Esophagus mucosa (tissue), 1 donor: Measurements from ENCODE around the gene ZNF101. TPM values are rescaled to one million over a fixed set of nuclear protein-coding genes. Genes with fewer than 3 reads are reported as not detected.

Experiments used
- ATAC-seq: fragments of 200-7000 bp; cut with Tn5 transposase; one replicate; pipeline ENCODE4 v1.9.1; 2020
- total RNA-seq: library from RNA; stranded (reverse); gene quantifications from one replicate; pipeline ENCODE4 v1.2.4, GENCODE V29; 2023
- donor health status: DM: yes; HTN: yes; CAD: no.

The ZNF101 gene
- total RNA-seq: 10.0 TPM

DNA sequence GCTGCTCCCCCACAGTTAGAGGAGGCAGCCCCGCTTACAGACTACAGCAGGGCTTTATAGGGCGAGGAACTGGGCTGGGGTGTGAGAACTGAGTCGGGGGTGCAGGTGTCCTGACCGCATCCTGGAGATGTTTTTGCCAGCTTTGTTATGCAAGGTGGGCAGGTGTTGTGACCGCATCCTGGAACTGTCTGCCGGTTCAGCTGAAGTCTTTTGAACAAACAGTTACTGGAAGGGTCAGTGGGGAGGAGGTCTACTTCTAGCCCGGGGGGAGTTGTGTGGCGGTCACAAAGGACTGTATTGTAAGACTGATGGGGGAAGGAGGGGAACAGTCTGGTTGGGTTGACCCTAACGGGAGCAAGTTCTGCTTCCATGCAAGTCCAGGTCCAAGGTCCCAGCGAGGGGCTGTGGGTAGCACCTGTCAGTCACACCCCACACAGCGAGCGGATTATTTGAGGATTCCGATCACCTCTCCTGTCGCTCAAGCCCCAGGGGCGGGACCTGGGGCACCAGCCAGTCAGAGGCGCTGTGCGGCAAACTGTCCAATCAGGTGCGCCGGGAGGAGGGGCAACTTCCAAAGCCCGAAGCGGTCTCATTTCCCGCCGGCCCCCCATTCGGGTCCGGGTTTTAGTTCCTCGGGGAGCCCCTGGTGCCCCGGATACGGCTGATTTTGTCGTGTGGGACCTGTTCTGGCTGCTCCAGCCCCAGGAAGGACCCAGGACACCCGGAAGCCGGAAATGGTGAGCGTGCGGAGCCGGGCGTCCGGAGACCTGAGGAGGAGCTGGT lies at the start of gene ZNF101:
ZNF101 (plus strand) TSS at position 610 of the 783 bp plus-strand sequence; CDS start at position 735, 125 bp downstream.
- peak; percentile 76 for ATAC-seq

DNA sequence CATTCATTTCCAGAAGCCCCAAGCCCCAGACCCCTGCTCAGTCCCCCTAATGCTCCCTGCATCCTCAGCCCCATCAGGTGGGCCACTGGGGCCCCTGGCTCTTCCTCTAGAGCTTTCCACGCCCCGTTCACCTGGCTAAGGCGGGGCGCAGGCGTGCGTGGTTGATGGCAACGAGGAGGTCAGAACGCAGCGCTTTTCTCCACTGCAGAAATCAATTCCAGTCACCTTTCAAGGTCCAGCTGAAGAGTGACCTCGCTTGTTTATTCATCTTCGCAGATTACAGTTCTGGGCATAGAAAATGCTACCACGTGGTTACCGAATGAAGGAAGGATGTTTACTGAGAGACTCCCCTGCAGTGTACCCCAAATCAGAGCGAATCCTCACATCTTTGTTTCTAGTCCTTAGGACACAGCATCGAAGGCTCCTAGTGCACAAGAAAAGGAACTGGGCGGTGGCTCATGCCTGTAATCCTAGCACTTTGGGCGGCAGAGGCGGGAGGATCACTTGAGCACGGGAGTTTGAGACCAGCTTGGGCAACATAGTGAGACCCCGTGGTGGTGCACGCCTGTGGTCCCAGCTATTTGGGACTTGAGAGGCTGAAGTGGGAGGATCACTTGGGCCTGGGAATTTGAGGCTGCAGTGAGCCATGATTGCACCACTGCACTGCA lies 49.3 kb upstream of the ZNF101 start:
- ATAC-seq: no peak

DNA sequence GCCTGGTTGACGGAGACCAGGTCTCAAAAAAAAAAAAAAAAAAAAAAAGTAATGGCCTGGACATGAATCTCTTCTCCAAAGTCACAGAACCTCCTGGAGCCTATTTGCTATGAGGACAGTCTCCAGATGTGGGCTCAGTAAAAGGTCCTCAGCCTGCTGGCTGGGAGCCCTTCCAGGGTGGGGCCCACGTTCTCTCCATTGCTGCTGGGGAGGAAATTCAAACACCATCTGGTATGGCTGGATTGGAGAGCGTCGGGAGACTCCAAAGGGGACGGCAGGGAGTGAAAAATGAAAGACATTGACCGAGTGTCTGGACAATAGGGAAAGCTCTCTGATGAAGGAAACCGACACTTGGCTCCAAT lies 48.8 kb upstream of the ZNF101 start:
- no peak for ATAC-seq

DNA sequence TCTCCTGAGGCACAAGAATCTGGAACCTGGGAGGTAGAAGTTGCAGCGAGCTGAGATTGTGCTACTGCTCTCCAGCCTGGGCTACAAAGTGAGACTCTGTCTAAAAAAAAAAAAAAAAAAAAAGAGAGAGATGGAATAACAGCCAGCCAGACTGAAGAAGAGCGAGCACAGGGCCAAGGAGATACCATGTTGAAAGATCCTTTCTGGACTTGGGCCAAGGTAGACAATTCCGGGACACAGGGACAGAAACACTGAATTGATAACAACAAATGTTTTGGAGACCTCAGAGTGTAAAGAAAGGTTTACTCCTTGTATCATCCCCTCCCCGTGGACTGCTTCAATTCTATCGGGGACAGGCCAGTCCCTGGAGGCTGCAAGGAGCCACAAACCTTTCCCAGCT lies 45.3 kb upstream of the ZNF101 start:
- ATAC-seq: no peak

DNA sequence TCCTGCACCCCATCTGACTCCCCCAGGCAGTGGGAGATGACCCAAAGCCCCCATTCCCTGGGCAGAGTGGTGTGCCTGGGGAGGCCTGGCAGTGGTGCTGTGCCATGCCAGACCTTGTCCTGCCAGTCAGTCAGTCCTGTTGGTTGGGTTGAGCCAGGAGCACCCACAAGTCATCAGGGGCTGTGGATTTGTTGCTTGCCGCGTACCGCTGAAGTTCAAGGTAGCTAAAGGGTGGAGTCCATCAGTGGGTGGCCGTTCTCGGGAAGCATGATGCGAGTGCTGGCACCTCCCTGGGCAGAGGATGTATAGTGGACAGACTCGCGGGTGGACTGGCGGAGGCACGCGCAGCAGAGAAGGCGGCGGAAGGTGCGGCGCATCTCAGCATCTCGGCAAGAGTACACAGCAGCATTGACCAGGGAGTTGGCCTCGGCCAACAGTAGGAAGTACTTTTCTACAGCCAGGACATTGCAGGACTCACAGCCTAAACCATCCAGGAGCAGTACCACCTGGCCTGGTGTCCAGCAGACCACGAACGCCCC lies 44.5 kb upstream of the ZNF101 start:
- no peak for ATAC-seq

DNA sequence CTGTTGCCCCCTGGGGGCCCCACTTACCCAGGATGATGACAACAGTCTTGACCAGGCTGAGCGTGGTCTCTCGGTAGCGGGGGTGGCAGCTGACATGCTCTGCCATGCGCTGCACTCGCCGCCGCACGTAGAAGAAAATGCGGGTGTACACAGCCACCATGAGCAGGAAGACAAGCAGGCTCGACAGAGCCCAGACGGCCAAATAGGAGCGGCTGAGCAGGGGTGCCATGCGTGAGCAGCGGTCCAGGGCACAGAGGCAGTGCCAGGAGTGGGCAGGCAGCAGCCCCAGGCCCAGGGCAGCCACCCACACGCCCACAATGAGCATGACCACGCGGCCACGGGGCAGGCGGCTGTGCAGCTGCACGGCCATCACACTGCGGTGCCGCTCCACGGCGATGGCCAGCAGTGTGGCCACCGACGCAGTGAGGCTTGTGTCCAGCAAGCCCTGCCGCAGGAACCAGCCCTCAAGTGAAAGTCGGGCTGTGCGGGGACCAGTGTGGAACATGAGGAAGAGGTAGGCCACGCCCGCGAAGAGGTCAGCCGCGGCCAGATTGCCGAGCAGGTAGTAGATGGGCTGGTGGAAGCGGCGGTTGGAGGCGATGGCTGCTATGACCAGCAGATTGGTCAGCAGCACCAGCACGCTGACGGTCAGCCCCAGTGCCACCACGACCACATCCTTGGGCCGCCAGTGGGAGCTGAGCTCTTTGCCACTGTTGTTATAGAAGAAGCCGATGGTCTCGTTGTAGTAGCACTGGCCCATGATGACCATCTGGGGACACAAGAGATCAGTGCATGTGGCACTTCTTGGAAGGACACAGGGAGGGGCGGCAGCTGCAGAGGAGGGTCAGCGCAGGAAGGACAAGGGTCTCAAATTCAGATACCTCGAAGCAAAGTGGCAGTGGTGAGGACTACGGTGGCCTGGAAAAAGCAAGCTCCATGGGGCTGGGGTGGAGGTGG lies 41.8 kb upstream of the ZNF101 start:
- ATAC-seq: no peak

DNA sequence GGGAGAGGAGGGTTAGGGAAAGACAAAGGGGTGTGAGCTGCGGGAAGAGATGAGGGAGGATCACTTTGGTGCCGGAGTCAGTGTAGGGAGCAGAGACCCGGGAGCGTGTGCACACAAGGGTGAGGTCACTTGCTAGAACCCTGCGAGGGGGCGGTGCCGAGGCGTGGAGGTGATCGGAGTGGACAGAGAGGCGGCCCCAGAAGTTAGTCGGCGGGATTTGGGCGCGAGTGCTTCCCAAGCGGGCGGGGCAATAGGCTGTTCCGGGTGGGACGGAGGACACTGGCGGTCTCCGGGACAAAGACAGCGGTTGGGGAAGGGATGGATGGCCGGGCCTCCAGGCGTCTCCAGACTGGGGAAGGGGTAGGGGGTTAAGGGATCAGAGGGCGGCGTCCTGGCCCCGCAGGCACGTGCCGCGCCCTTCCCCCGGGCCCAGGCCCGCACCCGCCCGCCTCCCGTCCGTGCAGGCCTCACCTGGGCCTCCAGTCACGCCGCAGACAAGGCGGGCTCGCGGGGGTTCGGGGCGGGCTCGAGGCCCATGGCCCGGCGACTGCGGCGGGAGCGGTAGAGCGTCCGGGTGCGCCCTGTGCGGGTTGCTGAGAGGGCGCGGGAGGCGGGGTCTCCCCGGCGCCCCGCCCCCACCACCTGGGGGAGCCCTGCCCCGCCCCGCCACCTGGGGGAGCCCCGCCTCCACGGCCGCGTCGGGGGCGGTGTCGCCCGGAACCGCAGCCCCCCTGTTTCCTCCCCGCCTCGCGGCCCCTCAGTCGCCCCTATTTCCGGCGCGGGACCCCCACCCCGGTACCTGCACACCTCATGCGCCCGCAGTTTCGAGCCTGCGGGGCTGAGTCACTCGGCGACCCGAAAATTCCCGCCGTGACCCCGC lies 40.8 kb upstream of the ZNF101 start, which contains the start of gene LPAR2:
LPAR2 (minus strand) TSS at position 600 of the 880 bp plus-strand sequence. CDS start 945 bp downstream, outside the sequence.
- ATAC-seq: peak; percentile 89

DNA sequence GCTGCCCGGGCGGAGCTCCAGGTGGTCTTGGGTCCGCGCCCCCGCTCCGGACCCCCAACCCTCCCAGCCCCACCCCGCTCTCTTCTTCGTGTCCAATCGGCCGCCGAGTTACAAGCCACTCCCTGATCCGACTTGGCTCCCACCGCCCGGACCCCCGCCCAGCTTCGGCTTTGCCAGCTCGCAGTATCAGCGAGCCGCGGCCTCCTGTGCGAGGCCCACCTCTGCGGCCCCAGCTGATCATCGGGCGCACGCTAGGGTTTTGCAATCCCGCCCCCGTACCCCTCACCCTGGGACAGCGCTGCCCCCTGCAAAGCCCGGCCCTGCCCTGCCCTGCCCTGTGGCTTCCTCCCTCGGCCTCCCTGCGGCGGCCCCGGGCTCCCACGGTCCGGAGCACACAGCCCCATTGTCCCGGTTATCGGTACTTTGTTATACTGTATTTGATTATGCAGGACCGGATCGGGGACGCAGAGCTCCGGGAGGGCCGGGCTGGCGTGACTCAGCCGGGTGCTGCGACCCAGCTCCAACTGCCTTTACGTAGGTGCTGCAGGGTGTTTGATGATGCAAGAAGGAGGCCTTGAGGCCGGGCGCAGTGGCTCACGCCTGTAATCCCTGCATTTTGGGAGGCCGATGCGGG lies 40.0 kb upstream of the ZNF101 start:
- peak; percentile 80 for ATAC-seq

DNA sequence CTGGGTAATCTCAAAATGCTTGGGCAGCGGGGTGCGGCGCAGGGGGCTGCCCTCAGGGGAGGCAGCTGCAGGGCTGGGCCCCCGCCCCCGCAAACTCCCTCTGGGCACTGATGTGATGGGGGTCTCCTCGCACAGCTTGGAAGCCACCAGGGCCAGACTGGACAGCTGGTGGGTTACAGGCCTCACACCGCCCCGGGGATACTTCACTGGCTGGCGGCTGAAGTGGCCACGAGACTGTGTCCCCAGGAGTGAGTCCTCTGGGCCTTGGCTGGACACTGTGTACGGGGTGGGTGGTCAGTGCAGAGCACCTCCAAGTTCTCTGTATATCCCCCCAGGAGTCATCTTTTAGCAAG lies 38.6 kb upstream of the ZNF101 start:
- no peak for ATAC-seq

DNA sequence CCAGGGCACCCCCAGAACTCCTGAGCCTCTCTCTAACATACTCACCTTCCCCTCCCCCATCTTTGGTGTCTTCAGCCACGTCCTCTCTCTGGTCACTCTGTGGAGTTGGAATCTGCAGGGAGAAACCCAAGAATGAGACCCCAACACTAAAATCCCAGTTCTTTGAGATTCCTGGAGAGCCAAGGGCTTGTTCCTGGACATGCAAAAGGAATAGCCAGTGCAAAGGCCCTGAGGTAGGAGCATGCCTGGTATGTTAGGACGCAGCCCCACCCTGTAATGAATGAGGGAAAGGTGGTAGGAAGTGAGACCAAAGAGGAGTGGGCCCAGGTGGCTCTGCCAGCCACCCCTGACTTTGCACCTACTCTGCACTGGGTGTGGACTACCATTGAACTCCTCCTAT lies 38.2 kb upstream of the ZNF101 start:
- ATAC-seq: no peak

DNA sequence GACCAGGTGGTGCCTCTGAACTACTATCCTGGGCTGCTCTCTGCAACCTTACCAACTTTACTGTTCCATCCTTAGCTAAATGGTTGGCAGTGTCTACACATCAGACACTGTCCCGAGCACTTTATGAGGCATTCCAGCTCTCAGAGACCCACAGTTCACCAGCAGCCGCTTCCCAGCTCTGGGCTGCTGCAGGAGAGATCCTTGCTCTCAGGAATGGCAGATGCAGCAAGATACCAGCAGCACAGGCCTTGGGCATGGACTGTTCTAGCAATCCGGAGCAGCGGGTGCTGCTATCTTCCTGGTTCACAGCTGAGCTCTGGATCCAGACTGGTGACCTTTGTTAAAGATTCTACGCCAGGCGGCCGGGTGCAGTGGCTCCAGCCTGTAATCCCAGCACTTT lies 37.3 kb upstream of the ZNF101 start:
- ATAC-seq: no peak

DNA sequence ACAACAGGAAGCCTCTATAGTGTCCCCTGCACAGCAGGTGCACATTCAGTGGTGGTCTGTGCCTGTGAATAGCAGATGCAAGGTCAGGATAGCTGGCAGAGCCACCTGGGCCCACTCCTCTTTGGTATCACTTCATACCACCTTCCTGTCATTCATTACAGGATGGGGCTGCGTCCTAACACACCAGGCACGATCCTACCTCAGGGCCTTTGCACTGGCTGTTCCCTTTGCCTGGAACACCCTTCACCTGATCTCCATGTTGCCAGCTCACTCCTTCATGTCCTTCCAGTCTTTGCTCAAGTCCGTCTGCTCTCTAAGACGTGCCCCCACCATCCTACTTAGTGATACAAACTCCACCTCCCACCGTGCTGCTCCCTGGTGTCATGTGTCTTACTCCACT lies 36.0 kb upstream of the ZNF101 start:
- ATAC-seq: no peak

DNA sequence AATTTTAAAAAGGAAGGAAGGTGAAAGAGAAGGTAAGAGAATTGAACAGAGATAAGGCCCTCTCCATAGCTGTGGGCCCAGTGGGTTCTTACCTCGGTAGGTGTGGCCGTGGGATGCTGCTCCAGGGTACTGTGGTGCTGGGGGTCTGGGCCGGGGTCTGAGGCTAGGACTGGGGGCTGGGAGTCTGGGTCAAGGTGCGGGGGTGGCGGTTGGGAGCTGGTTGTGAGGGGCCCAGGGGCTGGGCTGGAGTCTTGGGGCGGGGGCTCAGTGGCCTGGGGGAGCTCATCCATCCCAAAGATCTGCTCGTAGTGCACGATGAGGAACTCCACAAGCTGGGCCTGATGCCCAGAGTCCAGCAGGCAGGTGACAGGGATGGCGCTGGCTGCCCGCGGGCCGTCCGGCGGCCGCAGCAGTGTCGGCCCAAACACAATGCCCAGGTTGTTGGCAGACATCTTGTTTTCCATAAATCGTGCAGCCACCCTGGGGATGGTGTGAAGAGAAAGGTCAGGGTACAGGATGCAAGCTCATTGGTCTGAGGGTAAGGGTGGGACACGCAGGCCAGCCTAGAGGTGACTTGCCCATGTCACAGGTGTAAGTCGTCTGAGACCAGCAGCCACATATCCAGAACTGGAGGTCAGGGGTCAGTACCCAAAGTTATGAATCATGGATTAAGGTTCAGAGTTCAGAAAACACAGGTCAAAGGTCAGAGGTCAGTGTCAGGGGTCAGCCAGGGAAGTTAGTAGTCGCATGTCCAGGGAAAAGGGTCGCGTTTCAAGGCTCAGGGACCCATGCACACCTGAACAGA lies 34.7 kb upstream of the ZNF101 start:
- ATAC-seq: no peak

DNA sequence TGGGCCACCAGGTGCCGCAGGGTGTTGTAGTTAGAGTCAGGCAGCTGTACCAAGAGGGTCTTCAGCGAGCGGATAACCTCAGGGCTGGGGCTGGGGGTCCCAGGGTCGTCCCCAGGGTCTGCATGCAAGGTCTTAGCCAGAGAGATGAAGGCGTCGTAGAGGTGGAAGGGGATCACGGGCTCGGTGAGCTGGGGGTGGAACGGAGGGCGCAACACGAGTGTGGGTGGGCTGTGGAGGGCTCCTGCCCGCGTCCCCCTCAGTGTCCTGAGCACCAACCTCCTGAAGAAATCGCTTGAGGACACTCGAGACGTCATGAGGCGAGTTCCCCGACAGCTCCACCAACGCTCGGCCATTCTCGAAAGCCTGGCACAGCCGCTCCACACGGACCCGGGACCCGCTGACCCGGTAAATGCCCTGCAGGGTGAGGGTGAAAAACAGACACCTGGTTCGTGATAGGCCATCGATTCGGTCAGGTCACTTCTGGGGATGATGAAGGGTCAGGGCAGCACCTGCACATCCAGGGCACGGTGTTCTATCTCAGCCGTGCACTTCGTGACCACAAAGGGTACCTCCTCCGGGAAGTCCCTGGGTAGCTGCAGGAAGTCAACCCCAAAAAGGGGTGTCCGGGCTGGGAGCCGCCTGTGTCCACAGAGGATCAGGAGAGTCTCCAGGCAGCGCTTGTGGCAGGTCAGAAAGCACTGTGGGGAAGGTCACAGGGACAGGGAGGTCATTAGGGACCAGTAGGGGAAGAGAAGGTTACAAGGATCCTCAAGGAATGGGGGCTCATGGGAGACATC lies 33.9 kb upstream of the ZNF101 start:
- ATAC-seq: no peak

DNA sequence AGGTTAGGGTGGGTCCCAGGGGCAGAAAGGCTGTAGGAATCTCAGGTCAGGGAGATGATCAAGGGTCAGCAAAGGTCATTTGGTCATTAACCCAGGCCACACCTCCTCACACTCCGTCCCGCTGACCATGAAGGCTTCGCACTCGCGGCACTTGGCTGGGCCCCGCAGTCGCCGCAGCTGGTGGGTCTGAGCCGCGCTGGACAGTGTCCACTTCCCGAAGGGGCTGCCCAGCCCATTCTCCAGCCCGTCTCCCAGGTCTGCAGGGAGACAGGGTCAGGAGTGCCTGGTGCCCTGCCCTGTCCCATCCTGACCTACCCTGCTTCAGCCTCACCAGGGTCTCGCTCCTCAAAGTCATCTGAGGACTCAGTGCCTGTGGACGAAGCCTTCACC lies 33.3 kb upstream of the ZNF101 start:
- ATAC-seq: no peak

DNA sequence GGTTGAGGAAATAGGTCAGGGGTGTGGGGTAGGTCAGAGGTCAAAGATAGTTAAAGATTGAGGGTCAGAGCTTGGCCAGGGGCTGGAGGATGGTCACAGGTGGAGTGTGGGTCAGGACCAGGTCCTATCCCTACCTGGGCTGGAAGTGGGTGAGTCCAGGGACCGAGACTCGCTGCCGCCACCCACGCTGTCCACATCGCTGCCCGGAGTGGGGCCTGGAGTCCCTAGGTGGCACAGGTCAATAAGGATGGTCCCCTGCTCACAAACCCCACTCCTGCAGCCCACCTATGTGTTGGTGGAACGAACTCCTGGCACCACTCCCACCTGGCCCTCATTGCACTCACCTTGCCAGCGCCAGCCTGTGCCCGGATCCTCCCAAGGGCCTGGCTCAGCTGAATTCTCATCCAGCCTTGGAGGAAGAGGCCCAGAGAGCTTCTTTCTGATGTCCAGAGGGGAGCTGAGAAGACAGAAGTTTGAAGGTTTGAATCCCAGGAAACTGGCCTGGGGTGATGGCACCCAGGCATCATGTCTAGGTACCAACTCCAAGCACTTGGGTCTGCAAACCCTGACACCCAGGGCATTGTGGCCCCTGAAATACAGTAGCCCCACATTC lies 32.0 kb upstream of the ZNF101 start:
- no peak for ATAC-seq

DNA sequence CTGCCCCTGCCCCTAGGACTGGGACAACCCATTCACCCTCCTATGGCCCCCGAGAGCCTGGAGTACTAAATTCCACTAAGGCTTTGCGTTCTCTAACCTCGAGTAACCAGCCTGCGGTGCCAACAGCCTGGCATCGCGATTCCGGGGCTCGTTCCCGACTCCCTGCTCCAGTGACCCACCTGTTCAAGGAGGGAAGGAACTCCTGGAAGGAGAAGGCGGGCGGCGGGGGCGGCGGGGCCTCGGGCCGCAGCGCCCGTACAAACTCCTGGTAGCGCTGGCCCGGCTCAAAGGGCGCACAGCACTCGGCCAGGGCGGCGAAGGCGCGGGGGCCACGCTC lies 31.5 kb upstream of the ZNF101 start:
- no peak for ATAC-seq

DNA sequence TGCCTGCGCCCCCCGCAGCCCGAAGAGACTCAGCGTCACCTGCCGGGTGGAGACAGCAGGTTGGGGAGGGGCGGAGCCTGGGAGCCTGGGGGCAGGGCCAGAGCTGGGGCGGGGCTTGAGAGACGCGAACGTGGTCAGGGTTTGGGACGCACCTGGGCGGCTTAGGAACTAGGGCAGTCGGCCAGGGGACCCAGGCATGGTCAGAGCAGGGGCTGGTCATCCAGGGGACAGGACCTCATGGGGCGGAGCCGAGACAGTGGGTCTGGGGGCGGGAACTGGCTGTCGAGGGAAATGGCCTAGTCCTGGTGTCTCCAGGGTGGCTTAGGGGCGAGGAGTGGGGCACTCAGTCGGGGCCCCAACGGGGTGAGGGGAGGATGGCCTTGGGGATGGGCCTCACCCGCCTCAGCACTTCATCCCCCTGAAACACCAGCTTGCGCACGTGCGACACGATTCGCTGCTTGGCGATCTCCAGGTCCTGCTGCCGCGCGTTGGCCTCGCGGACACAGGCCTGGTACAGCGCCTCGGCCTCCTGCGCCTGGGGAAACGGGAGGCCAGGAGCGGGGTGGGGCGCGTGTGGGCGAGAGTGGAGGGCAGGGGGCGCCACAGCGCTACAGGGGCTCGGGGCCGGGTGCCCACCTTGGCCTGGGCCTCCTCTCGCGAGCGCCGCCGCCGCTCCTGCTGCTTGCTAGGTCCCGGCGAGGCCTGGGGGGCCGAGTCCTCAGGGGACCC lies 31.0 kb upstream of the ZNF101 start:
- ATAC-seq: peak; percentile 8
